ENCODE measurements around the gene KPNA5. TPM values are rescaled to one million over a fixed set of nuclear protein-coding genes. Genes with fewer than 3 reads are reported as not detected.

Gene KPNA5
- total and polyA plus RNA-seq, 2 of the 13 experiments (the other 11 are each of a cell fraction or from before 2014, with no cell fraction given) = 5.3 to 13.0 TPM

- peak; percentile 53; the same call in 1 of the 2 replicates for TF ChIP-seq HNF1B (CRISPR knock-in tag; IDR thresholded peaks at IDR 0.05)
- peak; percentile 25 for TF ChIP-seq ASH2L (IDR thresholded peaks at IDR 0.05; ENCODE audit: insufficient read length, low read depth, low read length)
- TF ChIP-seq ISX (CRISPR knock-in tag; conservative IDR thresholded peaks at IDR 0.05) = no peak
- TF ChIP-seq MYC (CRISPR knock-in tag; IDR thresholded peaks at IDR 0.05; ENCODE audit: borderline replicate concordance) = no peak
- no peak for TF ChIP-seq THAP7 (CRISPR knock-in tag; IDR thresholded peaks at IDR 0.05)
- 0 out of 4 replicates have a peak, but pooled peaks of 1 of the 2 experiments have one; percentile 15 for TF ChIP-seq MAFK (conservative IDR thresholded peaks at IDR 0.05 in 1 of 2, IDR thresholded peaks at IDR 0.05 in 1 of 2; ENCODE audit: low read length in 2 of 2)
- peak; percentile 47; the same call in 1 of the 2 replicates for TF ChIP-seq GATAD2A (CRISPR knock-in tag; IDR thresholded peaks at IDR 0.05)
- TF ChIP-seq KDM1A (CRISPR knock-in tag; IDR thresholded peaks at IDR 0.05) = no peak
- peak; percentile 14; the same call in 1 of the 2 replicates for TF ChIP-seq RXRB (CRISPR knock-in tag; IDR thresholded peaks at IDR 0.05; ENCODE audit: borderline replicate concordance)
- no peak for TF ChIP-seq PHF20 (CRISPR knock-in tag; IDR thresholded peaks at IDR 0.05)
- peak; percentile 24; the same call in 1 of the 2 replicates for TF ChIP-seq ZMYM3 (CRISPR knock-in tag; IDR thresholded peaks at IDR 0.05)
- peak; percentile 20; the same call in 1 of the 2 replicates for TF ChIP-seq ZNF292 (CRISPR knock-in tag; IDR thresholded peaks at IDR 0.05; ENCODE audit: borderline replicate concordance, low read depth)
- TF ChIP-seq HBP1 (CRISPR knock-in tag; IDR thresholded peaks at IDR 0.05; ENCODE audit: low read depth) = 0 out of 2 replicates have a peak, but pooled peaks have one; percentile 24
- TF ChIP-seq SUZ12 (IDR thresholded peaks at IDR 0.05; ENCODE audit: low read depth, low read length) = no peak
- no peak for TF ChIP-seq ZBTB43 (CRISPR knock-in tag; conservative IDR thresholded peaks at IDR 0.05)
- peak; percentile 62 for TF ChIP-seq ELF1 (CRISPR knock-in tag; IDR thresholded peaks at IDR 0.05)
- 0 out of 2 replicates have a peak, but pooled peaks have one; percentile 11 for TF ChIP-seq NFYC (CRISPR knock-in tag; IDR thresholded peaks at IDR 0.05)
- no peak for TF ChIP-seq NCOA1 (CRISPR knock-in tag; IDR thresholded peaks at IDR 0.05)
- TF ChIP-seq ZNF639 (CRISPR knock-in tag; conservative IDR thresholded peaks at IDR 0.05) = no peak
- no peak for TF ChIP-seq ZNF331 (CRISPR knock-in tag; IDR thresholded peaks at IDR 0.05)
- TF ChIP-seq TFDP2 (CRISPR knock-in tag; IDR thresholded peaks at IDR 0.05) = no peak
- 0 out of 2 replicates have a peak, but pooled peaks have one; percentile 13 for TF ChIP-seq HDAC2 (CRISPR knock-in tag; IDR thresholded peaks at IDR 0.05)
Observed at GRCh38 chr6:116633685-116634084, 47.3 kb upstream of the KPNA5 start (continued).
